A673 (cell line): ENCODE results near the gene NRIP2. TPM values are rescaled to one million over a fixed set of nuclear protein-coding genes. Genes with fewer than 3 reads are reported as not detected.

Experiments used
- BruUV-seq: library from RNA; stranded (reverse); fragments of 400-500 nt; replicated peaks from 2 replicates; lab custom pipeline; 2021; lab: Mats Ljungman, UMichigan
- CTCF ChIA-PET: fragments of 300-600 bp; sonication (Branson Sonifier 250); formaldehyde crosslinking; loops from one replicate; lab custom pipeline; 2022; ENCODE audit warnings: antibody characterized with exemption; lab: Charles Lee
- POLR2A ChIA-PET: fragments of 300-600 bp; sonication (Branson Sonifier 250); formaldehyde crosslinking; loops from one replicate; lab custom pipeline; 2022; ENCODE audit warnings: antibody characterized with exemption; ENCODE audit not compliant: low non-redundant PET; lab: Charles Lee
- DNase-seq: peaks from one replicate; pipeline ENCODE4 v3.0.0-alpha.2; 2015; ENCODE audit warnings: low spot score
- H3K27ac ChIP-seq: fragments of 200-600 bp; sonication (generic); 2 replicates; pipeline ENCODE4 v1.5.1; 2016; ENCODE audit warnings: mixed run types, low read depth, mild to moderate bottlenecking, mixed read lengths, antibody characterized with exemption, low read length; ENCODE audit not compliant: poor library complexity, severe bottlenecking
- H3K27me3 ChIP-seq: fragments of 200-600 bp; sonication (generic); replicated peaks from 2 replicates; pipeline ENCODE4 v1.6.1; 2017; ENCODE audit warnings: mixed run types, low read depth, mild to moderate bottlenecking, mixed read lengths, antibody characterized with exemption, low read length; ENCODE audit not compliant: insufficient read depth, poor library complexity
- H3K36me3 ChIP-seq: fragments of 200-600 bp; sonication (generic); 2 replicates; pipeline ENCODE4 v1.6.1; 2016; ENCODE audit warnings: mixed run types, mild to moderate bottlenecking, mixed read lengths, antibody characterized with exemption, low read length; ENCODE audit not compliant: insufficient read depth, poor library complexity, severe bottlenecking
- H3K4me1 ChIP-seq: fragments of 200-600 bp; sonication (generic); 2 replicates; pipeline ENCODE4 v1.6.1; 2017; ENCODE audit warnings: mixed run types, mild to moderate bottlenecking, mixed read lengths, antibody characterized with exemption, low read length; ENCODE audit not compliant: insufficient read depth, poor library complexity, severe bottlenecking
- H3K4me3 ChIP-seq: fragments of 200-600 bp; sonication (generic); 2 replicates; pipeline ENCODE4 v1.5.1; 2016; ENCODE audit warnings: low read depth, mixed run types, mild to moderate bottlenecking, mixed read lengths, low read length; ENCODE audit not compliant: poor library complexity, severe bottlenecking
- H3K9me3 ChIP-seq: fragments of 200-600 bp; sonication (generic); 2 replicates; pipeline ENCODE4 v1.6.1; 2016; ENCODE audit warnings: mixed run types, low read depth, mild to moderate bottlenecking, mixed read lengths, antibody characterized with exemption, low read length; ENCODE audit not compliant: poor library complexity, severe bottlenecking
- CTCF ChIP-seq: fragments of 300-800, 200-600 bp; sonication (generic); conservative IDR thresholded peaks from 2 replicates; pipeline ENCODE4 v1.5.1; 2017; ENCODE audit warnings: low read depth, mild to moderate bottlenecking, antibody characterized with exemption, low read length, moderate library complexity, mixed read lengths
- EZH2 ChIP-seq: fragments of 200-600 bp; sonication (generic); IDR thresholded peaks from 2 replicates; pipeline ENCODE4 v1.6.1; 2017; ENCODE audit warnings: borderline replicate concordance, low read depth, mild to moderate bottlenecking, mixed read lengths, antibody characterized with exemption, low read length; ENCODE audit not compliant: poor library complexity, severe bottlenecking
- intact Hi-C: fragments of 100-400 bp; cut with micrococcal nuclease; formaldehyde crosslinking; loops from one replicate; pipeline ENCODE4 v1.10.0; 2022; ENCODE audit not compliant: unreplicated experiment
- total RNA-seq: library from RNA; stranded (reverse); gene quantifications from 2 replicates; pipeline ENCODE4 v1.2.3, GENCODE V29; 2021

The NRIP2 gene
- total RNA-seq, 1 experiment from 2014 or later, result 0.39 TPM

GRCh38 chr12:2856051-2856450, 21.2 kb upstream of the NRIP2 start:
- Histone ChIP-seq H3K27ac (no peak overlapping the region), H3K27me3 (no peaks in the 10 kb centered on the region), H3K4me1 (no peaks in the 10 kb centered on the region), H3K36me3 (peaks cover 30% of the 10 kb centered on the region), H3K9me3 (no peaks in the 10 kb centered on the region), H3K4me3 (no peak overlapping the region)
- ChIA-PET CTCF (interaction anchor here (1.1 kb wide), 1 partner anchor 21 kb away, joined by 4 read pairs; the partner anchor contains the start of genes FOXM1 and RHNO1), POLR2A (interaction anchor here (0.6 kb wide), 1 partner anchor 40 kb away, joined by 20 read pairs; no protein-coding TSS in a partner anchor)
- no TSS peak for BruUV-seq
- TF ChIP-seq EZH2 (no peak), CTCF (no peak)
- intact Hi-C loops, result no loop called here
- DNase-seq, result peak; percentile 54

- ChIA-PET POLR2A (no interaction called here), CTCF (interaction anchor here (2.2 kb wide), 1 partner anchor 89 kb away, joined by 14 read pairs; no protein-coding TSS in a partner anchor)
- no peaks in the 10 kb centered on the region for H3K27me3 ChIP-seq
- TF ChIP-seq EZH2, result no peak
- TF ChIP-seq CTCF, result no peak
- H3K4me3 ChIP-seq, result no peak overlapping the region
- no peaks in the 10 kb centered on the region for H3K9me3 ChIP-seq
- no peak overlapping the region for H3K27ac ChIP-seq
- DNase-seq, result no peak
- peaks cover 29% of the 10 kb centered on the region for H3K36me3 ChIP-seq
- no TSS peak for BruUV-seq
- intact Hi-C loops, result no loop called here
- H3K4me1 ChIP-seq, result no peaks in the 10 kb centered on the region
These were observed 20.7 kb upstream of the NRIP2 start for GRCh38 chr12:2855546-2855945.

- Histone ChIP-seq H3K27me3 (no peaks in the 10 kb centered on the region), H3K27ac (no peak overlapping the region), H3K4me3 (no peak overlapping the region), H3K9me3 (no peaks in the 10 kb centered on the region), H3K4me1 (no peaks in the 10 kb centered on the region), H3K36me3 (peaks cover 22% of the 10 kb centered on the region)
- POLR2A ChIA-PET, result interaction anchor here (0.6 kb wide), 1 partner anchor 13 kb away, joined by 5 read pairs; no protein-coding TSS in a partner anchor
- TF ChIP-seq CTCF (no peak), EZH2 (no peak)
- no TSS peak for BruUV-seq
- no peak for DNase-seq
- CTCF ChIA-PET, result interaction anchor here (1.4 to 2.2 kb wide), 3 partner anchors 90 to 187 kb away, joined by 6 to 14 read pairs (median 12); no protein-coding TSS in a partner anchor
- intact Hi-C loops, result loop anchor here (5.0 kb wide), 1 partner anchor 187 kb away; no protein-coding TSS in a partner anchor
These were observed 20.0 kb upstream of the NRIP2 start for GRCh38 chr12:2854669-2855453.
